PC-3 (cell line): ENCODE data around the gene H2BK1. TPM values are rescaled to one million over a fixed set of nuclear protein-coding genes. Genes with fewer than 3 reads are reported as not detected.
A peak's percentile ranks its signal among the peaks of the same experiment; 100 is the strongest.

Experiments used
- ATAC-seq: fragments of 200-7000 bp; cut with Tn5 transposase; 2 replicates; pipeline ENCODE4 v1.9.1; 2020; ENCODE audit warnings: mild to moderate bottlenecking, moderate library complexity
- Bru-seq: library from RNA; stranded (reverse); fragments of 400-500 nt; gene quantifications from one replicate; lab custom pipeline; 2021; lab: Mats Ljungman, UMichigan
- BruChase-seq, 2 experiments: library from RNA; stranded (reverse); fragments of 400-500 nt; gene quantifications; one replicate each; lab custom pipeline; 2021; lab: Mats Ljungman, UMichigan
- BruUV-seq: library from RNA; stranded (reverse); fragments of 400-500 nt; replicated peaks from 2 replicates; lab custom pipeline; 2021; lab: Mats Ljungman, UMichigan
- CTCF ChIA-PET: fragments of 300-600 bp; sonication (Branson Sonifier 250); formaldehyde crosslinking; loops from one replicate; lab custom pipeline; 2022; ENCODE audit warnings: antibody characterized with exemption; lab: Charles Lee
- POLR2A ChIA-PET: fragments of 300-600 bp; sonication (Branson Sonifier 250); formaldehyde crosslinking; loops from one replicate; lab custom pipeline; 2022; ENCODE audit warnings: antibody characterized with exemption; ENCODE audit not compliant: unreplicated experiment; lab: Charles Lee
- DNase-seq: peaks from one replicate; pipeline ENCODE4 v3.0.0-alpha.2; 2015
- H2AFZ ChIP-seq: fragments of 300-600 bp; sonication (generic); 2 replicates; pipeline ENCODE4 v1.6.0; 2016; ENCODE audit warnings: antibody characterized with exemption, low read length
- H3F3A ChIP-seq: fragments of 300-600 bp; sonication (generic); one replicate; pipeline ENCODE4 v1.6.0; 2017; ENCODE audit warnings: antibody characterized with exemption, low read length, control low read depth, mild to moderate bottlenecking; ENCODE audit not compliant: unreplicated experiment
- H3K27ac ChIP-seq: fragments of 300-600 bp; sonication (generic); 2 replicates; pipeline ENCODE4 v1.5.1; 2016; ENCODE audit warnings: mild to moderate bottlenecking, low read length
- H3K27me3 ChIP-seq: fragments of 300-600 bp; sonication (generic); 2 replicates; pipeline ENCODE4 v1.6.1; 2016; ENCODE audit warnings: low read length, mixed read lengths
- H3K36me3 ChIP-seq: fragments of 300-600 bp; sonication (generic); 2 replicates; pipeline ENCODE4 v1.6.1; 2016; ENCODE audit warnings: low read depth, mixed run types, low read length, mixed read lengths
- H3K4me1 ChIP-seq: fragments of 300-600 bp; sonication (generic); 2 replicates; pipeline ENCODE4 v1.5.1; 2016; ENCODE audit warnings: low read length; ENCODE audit not compliant: insufficient read depth
- H3K4me2 ChIP-seq: fragments of 300-600 bp; sonication (generic); 2 replicates; pipeline ENCODE4 v1.6.0; 2016; ENCODE audit warnings: low read length
- H3K4me3 ChIP-seq: fragments of 300-600 bp; sonication (generic); 2 replicates; pipeline ENCODE4 v1.5.1; 2016; ENCODE audit warnings: mild to moderate bottlenecking, low read length, mixed read lengths
- H3K79me2 ChIP-seq: fragments of 300-600 bp; sonication (generic); 2 replicates; pipeline ENCODE4 v1.6.1; 2017; ENCODE audit warnings: low read length, mixed read lengths
- H3K9ac ChIP-seq: fragments of 300-600 bp; sonication (generic); 2 replicates; pipeline ENCODE4 v1.6.0; 2016; ENCODE audit warnings: mild to moderate bottlenecking, low read length
- H3K9me2 ChIP-seq: fragments of 300-600 bp; sonication (generic); replicated peaks from 2 replicates; pipeline ENCODE4 v1.6.1; 2016; ENCODE audit warnings: mixed run types, low read length, mixed read lengths
- H3K9me3 ChIP-seq: fragments of 300-600 bp; sonication (generic); 2 replicates; pipeline ENCODE4 v1.6.1; 2016; ENCODE audit warnings: low read length, mixed read lengths
- H4K20me1 ChIP-seq: fragments of 300-600 bp; sonication (generic); 2 replicates; pipeline ENCODE4 v1.6.1; 2016; ENCODE audit warnings: low read length, mixed read lengths
- CTCF ChIP-seq: fragments of 300-600 bp; sonication (generic); conservative IDR thresholded peaks from 2 replicates; pipeline ENCODE4 v1.5.1; 2017; ENCODE audit warnings: antibody characterized with exemption, low read depth, mild to moderate bottlenecking, low read length
- EZH2 ChIP-seq: fragments of 300-600 bp; sonication (generic); IDR thresholded peaks from one replicate; pipeline ENCODE4 v1.6.1; 2017; ENCODE audit warnings: antibody characterized with exemption, mild to moderate bottlenecking, low read length; ENCODE audit not compliant: unreplicated experiment
- EZH2phosphoT487 ChIP-seq: fragments of 300-600 bp; sonication (generic); IDR thresholded peaks from 2 replicates; pipeline ENCODE4 v1.6.1; 2018; ENCODE audit warnings: mild to moderate bottlenecking, antibody characterized with exemption, low read length, borderline replicate concordance
- intact Hi-C: fragments of 100-400 bp; cut with micrococcal nuclease; formaldehyde crosslinking; loops from 2 replicates; pipeline ENCODE4 v1.9.0; 2023
- long read RNA-seq: library from polyadenylated mRNA; unstranded; transcript quantifications from one replicate; pipeline ENCODE4 v2.0.0, GENCODE V29; 2021; ENCODE audit not compliant: unreplicated experiment
- total RNA-seq: library from RNA; depleted of rRNA; stranded (reverse); fragments of >200 nt; gene quantifications from 2 replicates; pipeline ENCODE4 v1.2.3, GENCODE V29; 2014; rRNA removed

Gene H2BK1
- not detected in 2 replicates for total RNA-seq
- percentile 56 among the genes with signal in this experiment for Bru-seq, nascent RNA
- BruChase-seq, experiment 1, labeled RNA remaining after a 6-hour chase: percentile 84 among the genes with signal in this experiment
- BruChase-seq, experiment 2, labeled RNA remaining after a 2-hour chase: percentile 75 among the genes with signal in this experiment
- long read RNA-seq: 0 reads

DNA sequence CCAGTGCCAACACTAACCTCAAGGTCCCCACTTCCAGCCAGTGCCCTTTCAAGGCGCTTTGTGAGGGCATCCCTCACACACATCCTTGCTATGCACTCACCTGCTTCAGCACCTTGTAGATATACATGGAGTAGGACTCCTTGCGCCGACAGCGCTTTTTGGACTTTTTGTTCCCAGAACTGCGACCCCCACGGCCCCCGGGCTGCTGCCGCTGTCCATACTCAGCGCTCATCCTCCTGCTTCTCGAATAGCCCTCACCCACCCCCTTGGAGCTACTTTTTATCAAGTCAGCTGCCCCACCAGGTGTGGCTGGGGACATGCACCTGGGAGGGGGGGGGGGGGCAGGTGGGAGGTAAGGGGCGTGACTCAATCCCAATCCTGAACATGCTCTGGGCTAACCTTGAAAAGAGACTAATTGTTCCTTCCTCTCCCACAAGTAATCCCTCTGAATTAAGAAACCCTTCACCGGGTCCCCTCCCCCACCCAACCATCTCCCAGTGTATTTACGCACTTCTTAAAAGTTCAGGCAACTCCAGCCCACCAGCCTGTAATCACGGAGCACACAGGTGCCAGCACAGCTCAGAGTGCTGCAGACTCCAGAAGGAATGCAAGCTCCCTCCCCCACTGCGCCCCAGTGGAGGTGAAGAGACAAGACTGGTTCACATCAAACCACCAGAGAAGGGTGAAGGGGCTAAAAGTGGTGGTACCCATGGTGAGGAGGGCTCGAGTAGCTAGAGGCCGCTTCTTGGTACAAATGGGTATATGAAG, at the start of gene H2BK1:
H2BK1 (minus strand) TSS at position 402 of the 768 bp plus-strand sequence; CDS start at position 232, 170 bp downstream.
- no peak within 1 kb of the TSS for H2AFZ ChIP-seq
- intact Hi-C loops: no loop called here
- no peak for ATAC-seq
- H3K4me3 ChIP-seq: no peak within 1 kb of the TSS
- H3K27ac ChIP-seq: no peak within 1 kb of the TSS
- TF ChIP-seq EZH2: no peak
- no peak for TF ChIP-seq CTCF
- TF ChIP-seq EZH2phosphoT487: no peak
- no peaks in the 10 kb centered on the region for H3F3A ChIP-seq
- H3K4me1 ChIP-seq: no peaks in the 10 kb centered on the region
- ChIA-PET POLR2A (no interaction called here), CTCF (no interaction called here)
- peaks cover 19% of the 10 kb centered on the region; the same call in 1 of the 2 replicates for H3K36me3 ChIP-seq
- no peaks in the 10 kb centered on the region for H3K27me3 ChIP-seq
- no peaks in the 10 kb centered on the region for H4K20me1 ChIP-seq
- DNase-seq: no peak
- no peaks in the 10 kb centered on the region for H3K79me2 ChIP-seq
- H3K9me2 ChIP-seq: no peaks in the 10 kb centered on the region
- no TSS peak for BruUV-seq
- H3K9me3 ChIP-seq: no peaks in the 10 kb centered on the region
- H3K4me2 ChIP-seq: no peak within 1 kb of the TSS
- no peak within 1 kb of the TSS for H3K9ac ChIP-seq

GRCh38 chr7:151257990-151258389, 47.7 kb upstream of the H2BK1 start:
- no TSS peak for BruUV-seq
- POLR2A ChIA-PET: no interaction called here
- no peak overlapping the region for H3K27ac ChIP-seq

More at GRCh38 chr7:151257990-151258389, 47.7 kb upstream of the H2BK1 start:
- no peak overlapping the region for H3K9ac ChIP-seq
- H3F3A ChIP-seq: no peaks in the 10 kb centered on the region
- no peak overlapping the region for H3K4me2 ChIP-seq
- H3K9me3 ChIP-seq: no peaks in the 10 kb centered on the region
- ATAC-seq: no peak
- no peak for TF ChIP-seq EZH2phosphoT487
- TF ChIP-seq EZH2: no peak
- no peak for TF ChIP-seq CTCF
- no peaks in the 10 kb centered on the region for H3K9me2 ChIP-seq
- intact Hi-C loops: no loop called here
- no peak overlapping the region for H3K4me3 ChIP-seq
- DNase-seq: no peak
- no peaks in the 10 kb centered on the region for H3K36me3 ChIP-seq
- no peaks in the 10 kb centered on the region for H3K79me2 ChIP-seq
- no peak overlapping the region for H2AFZ ChIP-seq
- no peaks in the 10 kb centered on the region for H3K4me1 ChIP-seq
- H3K27me3 ChIP-seq: peaks cover 20% of the 10 kb centered on the region; the same call in 1 of the 2 replicates
- H4K20me1 ChIP-seq: no peaks in the 10 kb centered on the region
- CTCF ChIA-PET: no interaction called here
